Smooth muscle cell (in vitro differentiated cells): ENCODE measurements around the gene PRKAG2. TPM values are rescaled to one million over a fixed set of nuclear protein-coding genes. Genes with fewer than 3 reads are reported as not detected.

Experiments used
- DNase-seq: peaks from one replicate; lab custom pipeline; 2025; ENCODE audit not compliant: unreplicated experiment; lab: John Stamatoyannopoulos, UW
- H2AFZ ChIP-seq: fragments of 200-600 bp; sonication (generic); 2 replicates; pipeline ENCODE4 v1.6.0; 2016; ENCODE audit warnings: antibody characterized with exemption, low read depth, mild to moderate bottlenecking
- H3F3A ChIP-seq: fragments of 200-600 bp; sonication (generic); 2 replicates; pipeline ENCODE4 v1.6.0; 2017; ENCODE audit warnings: antibody characterized with exemption, low read depth
- H3K27ac ChIP-seq: fragments of 200-600 bp; sonication (generic); 2 replicates; pipeline ENCODE4 v1.5.1; 2016; ENCODE audit warnings: low read depth, mild to moderate bottlenecking
- H3K27me3 ChIP-seq: fragments of 200-600 bp; sonication (generic); 2 replicates; pipeline ENCODE4 v1.6.1; 2016; ENCODE audit warnings: low read depth, mild to moderate bottlenecking
- H3K36me3 ChIP-seq: fragments of 200-600 bp; sonication (generic); 2 replicates; pipeline ENCODE4 v1.5.1; 2016; ENCODE audit warnings: low read depth
- H3K4me1 ChIP-seq: fragments of 200-600 bp; sonication (generic); 2 replicates; pipeline ENCODE4 v1.5.1; 2016; ENCODE audit warnings: low read depth
- H3K4me2 ChIP-seq: fragments of 200-600 bp; sonication (generic); 2 replicates; pipeline ENCODE4 v1.6.0; 2016; ENCODE audit warnings: mild to moderate bottlenecking
- H3K4me3 ChIP-seq: fragments of 200-600 bp; sonication (generic); 2 replicates; pipeline ENCODE4 v1.5.1; 2016; ENCODE audit warnings: mild to moderate bottlenecking
- H3K79me2 ChIP-seq: fragments of 200-600 bp; sonication (generic); 2 replicates; pipeline ENCODE4 v1.6.0; 2016; ENCODE audit warnings: low read depth, mild to moderate bottlenecking
- H3K9ac ChIP-seq: fragments of 200-600 bp; sonication (generic); 2 replicates; pipeline ENCODE4 v1.6.0; 2016; ENCODE audit warnings: low read depth
- H3K9me3 ChIP-seq: fragments of 200-600 bp; sonication (generic); replicated peaks from 2 replicates; pipeline ENCODE4 v1.5.1; 2016; ENCODE audit warnings: low read depth
- H4K20me1 ChIP-seq: fragments of 200-600 bp; sonication (generic); 2 replicates; pipeline ENCODE4 v1.6.0; 2016; ENCODE audit warnings: low read depth
- WGBS: methylation state at CpG from one replicate; pipeline ENCODE4 v1.1.7; 2016; ENCODE audit warnings: low lambda C conversion rate; 5-methylcytosine and 5-hydroxymethylcytosine counted together
- polyA plus RNA-seq: library from polyadenylated mRNA; unstranded; fragments of >200 nt; fragmentation: Nextera tagmentation; extraction: Ambion mirVana; gene quantifications from 2 replicates; pipeline ENCODE4 v1.2.1, GENCODE V29; 2016
- total RNA-seq: library from RNA; depleted of rRNA; stranded (reverse); fragments of >200 nt; gene quantifications from 2 replicates; pipeline ENCODE4 v1.2.3, GENCODE V29; 2014
- TF ChIP-seq, protein P1 (sequence below): fragments of 200-600 bp; sonication (generic); IDR thresholded peaks from 2 replicates; pipeline ENCODE4 v1.5.1; 2017; ENCODE audit warnings: borderline replicate concordance, mild to moderate bottlenecking, antibody characterized with exemption; ENCODE audit not compliant: insufficient read depth, poor library complexity, severe bottlenecking

The PRKAG2 gene
- total and polyA plus RNA-seq, 2 experiments from 2014 or later: 3.5 to 3.9 TPM

GRCh38 chr7:151860771-151861170, 16.1 kb downstream of the PRKAG2 start:
- TF ChIP-seq, protein P1, sequence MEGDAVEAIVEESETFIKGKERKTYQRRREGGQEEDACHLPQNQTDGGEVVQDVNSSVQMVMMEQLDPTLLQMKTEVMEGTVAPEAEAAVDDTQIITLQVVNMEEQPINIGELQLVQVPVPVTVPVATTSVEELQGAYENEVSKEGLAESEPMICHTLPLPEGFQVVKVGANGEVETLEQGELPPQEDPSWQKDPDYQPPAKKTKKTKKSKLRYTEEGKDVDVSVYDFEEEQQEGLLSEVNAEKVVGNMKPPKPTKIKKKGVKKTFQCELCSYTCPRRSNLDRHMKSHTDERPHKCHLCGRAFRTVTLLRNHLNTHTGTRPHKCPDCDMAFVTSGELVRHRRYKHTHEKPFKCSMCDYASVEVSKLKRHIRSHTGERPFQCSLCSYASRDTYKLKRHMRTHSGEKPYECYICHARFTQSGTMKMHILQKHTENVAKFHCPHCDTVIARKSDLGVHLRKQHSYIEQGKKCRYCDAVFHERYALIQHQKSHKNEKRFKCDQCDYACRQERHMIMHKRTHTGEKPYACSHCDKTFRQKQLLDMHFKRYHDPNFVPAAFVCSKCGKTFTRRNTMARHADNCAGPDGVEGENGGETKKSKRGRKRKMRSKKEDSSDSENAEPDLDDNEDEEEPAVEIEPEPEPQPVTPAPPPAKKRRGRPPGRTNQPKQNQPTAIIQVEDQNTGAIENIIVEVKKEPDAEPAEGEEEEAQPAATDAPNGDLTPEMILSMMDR: no peak

GRCh38 chr7:151859948-151860685, 16.8 kb downstream of the PRKAG2 start:
- no peak overlapping the region for H3K9ac ChIP-seq

More at GRCh38 chr7:151860771-151861170, 16.1 kb downstream of the PRKAG2 start:
- H3K79me2 ChIP-seq: no peaks in the 10 kb centered on the region
- no peaks in the 10 kb centered on the region for H3K36me3 ChIP-seq
- no peaks in the 10 kb centered on the region for H3K4me1 ChIP-seq
- WGBS: 90% methylated on average over 5 of the region's 5 CpGs
- no peak overlapping the region for H3K27ac ChIP-seq
- no peak for DNase-seq
- H3K9ac ChIP-seq: no peak overlapping the region
- no peaks in the 10 kb centered on the region for H4K20me1 ChIP-seq
- H3K4me2 ChIP-seq: no peak overlapping the region
- no peaks in the 10 kb centered on the region for H3F3A ChIP-seq
- no peak overlapping the region for H2AFZ ChIP-seq
- H3K9me3 ChIP-seq: no peaks in the 10 kb centered on the region
- no peak overlapping the region for H3K4me3 ChIP-seq
- no peaks in the 10 kb centered on the region for H3K27me3 ChIP-seq

DNA sequence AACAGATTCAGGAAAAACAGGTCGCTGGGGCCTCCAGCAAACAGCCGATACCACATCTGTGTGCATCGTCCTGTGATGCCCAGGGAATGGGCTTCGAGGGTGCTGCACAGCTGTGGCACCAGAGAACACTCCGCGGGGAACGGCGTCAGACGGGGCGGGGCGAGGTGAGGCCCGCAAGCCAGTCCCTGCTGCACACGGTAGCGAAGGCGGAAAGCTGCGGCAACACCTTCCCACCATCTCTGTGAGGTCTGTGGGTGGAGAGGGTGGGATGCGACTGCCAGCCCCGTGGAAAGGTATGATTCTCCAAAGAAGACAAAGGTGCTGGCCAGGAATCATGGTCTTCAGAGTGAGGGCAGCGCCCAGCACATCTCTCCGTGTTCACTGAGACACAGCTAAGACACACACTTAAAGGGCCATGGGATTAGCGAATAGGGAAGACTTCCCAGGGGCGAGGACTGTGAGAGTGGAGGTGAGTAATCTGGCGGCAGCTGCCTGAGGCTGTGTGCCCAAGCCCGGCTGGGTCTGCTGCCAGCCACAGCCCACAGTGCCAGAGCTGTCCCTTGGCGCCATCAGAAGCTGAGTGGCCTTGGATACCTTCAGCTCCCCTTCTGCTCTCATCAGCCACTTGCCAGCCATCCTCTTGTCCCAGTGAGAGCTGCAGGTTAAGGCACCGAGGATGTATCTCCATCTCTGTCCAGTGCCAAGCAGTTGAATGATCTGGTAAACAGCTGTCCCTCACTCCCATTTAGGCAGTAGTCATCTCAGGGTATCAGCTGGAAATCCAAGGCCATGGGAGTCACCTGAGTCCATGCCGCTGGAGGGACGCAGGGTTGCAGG, 17.6 kb downstream of the PRKAG2 start:
- Histone ChIP-seq H3K27ac (no peak overlapping the region), H3K27me3 (no peaks in the 10 kb centered on the region), H3K4me2 (no peak overlapping the region), H3F3A (no peaks in the 10 kb centered on the region), H4K20me1 (no peaks in the 10 kb centered on the region), H3K4me3 (no peak overlapping the region), H3K4me1 (no peaks in the 10 kb centered on the region), H3K9me3 (no peaks in the 10 kb centered on the region), H3K36me3 (no peaks in the 10 kb centered on the region), H3K9ac (no peak overlapping the region), H3K79me2 (no peaks in the 10 kb centered on the region), H2AFZ (no peak overlapping the region)
- no peak for DNase-seq
- TF ChIP-seq, protein P1: no peak
- 86% methylated on average over 28 of the region's 28 CpGs for WGBS

More at GRCh38 chr7:151859948-151860685, 16.8 kb downstream of the PRKAG2 start:
- Histone ChIP-seq H3K9me3 (no peaks in the 10 kb centered on the region), H3K27me3 (no peaks in the 10 kb centered on the region), H2AFZ (no peak overlapping the region), H3K36me3 (no peaks in the 10 kb centered on the region), H3F3A (no peaks in the 10 kb centered on the region), H4K20me1 (no peaks in the 10 kb centered on the region), H3K4me3 (no peak overlapping the region), H3K79me2 (no peaks in the 10 kb centered on the region), H3K4me2 (no peak overlapping the region), H3K27ac (no peak overlapping the region), H3K4me1 (no peaks in the 10 kb centered on the region)
- DNase-seq: no peak
- 90% methylated on average over 15 of the region's 15 CpGs for WGBS
- TF ChIP-seq, protein P1: no peak
